ENCODE measurements around the gene RRN3.
"Not testable (repeated sequence)": the region's sequence is repeated elsewhere in the genome, so short reads cannot be mapped to it uniquely, and the experiment has no call there.

GRCh38 chr16:15071916-15072769, 21.9 kb downstream of the RRN3 start:
- peak in 1 of 4 experiments; percentile 28 for TF ChIP-seq CTCF (IDR thresholded peaks at IDR 0.05)
- TF ChIP-seq POLR2A (IDR thresholded peaks at IDR 0.05), result not testable (repeated sequence)
